DMS 273 (cell line): Measurements from ENCODE around the gene PLCB1.
"Not testable (repeated sequence)": the region's sequence is repeated elsewhere in the genome, so short reads cannot be mapped to it uniquely, and the experiment has no call there.

Experiments used
- DNase-seq: peaks from one replicate; lab custom pipeline; 2025; ENCODE audit not compliant: unreplicated experiment; lab: John Stamatoyannopoulos, UW

PLCB1 gene

GRCh38 chr20:8131598-8132483, at the start of gene PLCB1:
Gene PLCB1 (plus strand): TSS chr20:8132266. CDS start chr20:8132652, 386 bp downstream.
- peak; percentile 96 for DNase-seq

GRCh38 chr20:8082989-8083388, 49.1 kb upstream of the PLCB1 start:
- peak; percentile 15 for DNase-seq

GRCh38 chr20:8089668-8090067, 42.4 kb upstream of the PLCB1 start:
- no peak for DNase-seq

- peak; percentile 63 for DNase-seq
Measured at GRCh38 chr20:8094415-8094818, 37.6 kb upstream of the PLCB1 start.

- no peak for DNase-seq
Measured at GRCh38 chr20:8094850-8095249, 37.2 kb upstream of the PLCB1 start.

GRCh38 chr20:8095648-8096572, 36.2 kb upstream of the PLCB1 start:
- DNase-seq: no peak

GRCh38 chr20:8097307-8097706, 34.8 kb upstream of the PLCB1 start:
- DNase-seq: no peak

GRCh38 chr20:8104252-8104651, 27.8 kb upstream of the PLCB1 start:
- DNase-seq: no peak

- not testable (repeated sequence) for DNase-seq
Measured at GRCh38 chr20:8114612-8115011, 17.5 kb upstream of the PLCB1 start.

GRCh38 chr20:8115436-8115835, 16.6 kb upstream of the PLCB1 start:
- no peak for DNase-seq

GRCh38 chr20:8116067-8116811, 15.8 kb upstream of the PLCB1 start:
- no peak for DNase-seq

GRCh38 chr20:8117636-8118035, 14.4 kb upstream of the PLCB1 start:
- DNase-seq: no peak

GRCh38 chr20:8118039-8118438, 14.0 kb upstream of the PLCB1 start:
- DNase-seq: no peak

GRCh38 chr20:8118760-8119159, 13.3 kb upstream of the PLCB1 start:
- DNase-seq: no peak

GRCh38 chr20:8121666-8122065, 10.4 kb upstream of the PLCB1 start:
- no peak for DNase-seq

GRCh38 chr20:8124639-8125038, 7.4 kb upstream of the PLCB1 start:
- no peak for DNase-seq

- no peak for DNase-seq
Measured at GRCh38 chr20:8126181-8126580, 5.9 kb upstream of the PLCB1 start.

- DNase-seq: peak; percentile 7
Measured at GRCh38 chr20:8126841-8127378, 5.2 kb upstream of the PLCB1 start.

- DNase-seq: no peak
Measured at GRCh38 chr20:8127553-8128255, 4.4 kb upstream of the PLCB1 start.
